Fibroblast of peridontal ligament (primary cell): ENCODE data around the gene CCDC181.
A peak's percentile ranks its signal among the peaks of the same experiment; 100 is the strongest.
"Not testable (repeated sequence)": the region's sequence is repeated elsewhere in the genome, so short reads cannot be mapped to it uniquely, and the experiment has no call there.

Experiments used
- DNase-seq: peaks from one replicate; pipeline ENCODE4 v3.0.0-alpha.2; 2010; ENCODE audit errors: extremely low read depth

The CCDC181 gene

GRCh38 chr1:169427081-169427641 is at the start of gene CCDC181:
CCDC181 (minus strand) TSS chr1:169427474; CDS start chr1:169424927, 2,547 bp downstream.
- peak; percentile 42 for DNase-seq

GRCh38 chr1:169475806-169476387 is 48.6 kb upstream of the CCDC181 start:
- DNase-seq: no peak

DNA sequence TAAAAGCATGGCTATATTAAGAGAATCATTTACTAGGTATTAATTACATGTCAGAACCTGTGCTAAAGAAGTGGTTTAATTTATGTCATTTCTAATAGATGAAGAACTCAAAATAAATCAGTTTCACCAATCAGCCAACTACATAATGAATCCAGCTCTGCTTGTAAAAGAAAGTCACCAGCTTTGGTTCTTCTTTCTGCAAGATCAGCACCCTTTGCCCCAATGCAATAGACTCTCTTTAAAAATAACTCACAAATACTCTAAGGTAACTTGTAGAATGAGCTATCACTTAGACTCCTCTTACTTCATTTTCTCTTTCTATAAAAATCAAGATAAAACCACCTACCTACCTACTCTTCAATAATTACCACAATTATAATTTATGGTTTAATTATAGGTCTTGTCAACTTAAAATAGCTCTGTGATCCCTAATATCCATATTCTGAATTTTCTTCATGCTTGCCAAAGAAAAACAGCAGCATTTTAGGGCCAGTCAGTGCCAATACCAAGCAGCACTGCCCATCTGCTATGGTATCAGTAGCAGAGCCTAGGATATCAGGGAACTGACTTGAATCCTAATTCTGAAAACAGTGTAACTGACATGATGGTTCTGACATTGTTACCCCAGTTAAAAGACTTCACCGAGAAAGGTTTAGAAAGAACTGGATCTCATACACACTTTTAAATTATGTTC is 47.2 kb upstream of the CCDC181 start:
- DNase-seq: no peak

GRCh38 chr1:169473347-169473746 is 46.1 kb upstream of the CCDC181 start:
- DNase-seq: no peak

GRCh38 chr1:169472738-169473137 is 45.5 kb upstream of the CCDC181 start:
- DNase-seq: no peak

GRCh38 chr1:169468982-169469381 is 41.7 kb upstream of the CCDC181 start:
- peak; percentile 25 for DNase-seq

GRCh38 chr1:169466259-169467230 is 39.3 kb upstream of the CCDC181 start:
- peak; percentile 73 for DNase-seq

DNA sequence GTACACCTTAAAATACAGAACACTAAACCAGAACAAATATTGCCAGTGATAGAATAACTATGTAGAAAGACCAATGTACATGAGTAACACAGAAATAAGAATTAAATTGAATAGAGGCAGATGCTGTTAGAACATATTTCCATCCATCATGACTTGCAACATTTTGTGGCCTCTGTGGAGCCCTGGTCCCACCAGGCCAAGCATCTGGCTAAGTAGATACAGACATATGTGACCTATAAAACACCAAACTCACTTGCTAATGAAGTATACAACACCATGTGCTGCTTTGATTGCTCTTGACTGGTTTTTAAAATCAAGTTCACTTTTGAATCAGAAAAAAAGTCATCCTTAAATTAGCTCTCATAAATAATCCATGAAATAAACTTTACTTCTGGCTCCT is 38.0 kb upstream of the CCDC181 start:
- no peak for DNase-seq

DNA sequence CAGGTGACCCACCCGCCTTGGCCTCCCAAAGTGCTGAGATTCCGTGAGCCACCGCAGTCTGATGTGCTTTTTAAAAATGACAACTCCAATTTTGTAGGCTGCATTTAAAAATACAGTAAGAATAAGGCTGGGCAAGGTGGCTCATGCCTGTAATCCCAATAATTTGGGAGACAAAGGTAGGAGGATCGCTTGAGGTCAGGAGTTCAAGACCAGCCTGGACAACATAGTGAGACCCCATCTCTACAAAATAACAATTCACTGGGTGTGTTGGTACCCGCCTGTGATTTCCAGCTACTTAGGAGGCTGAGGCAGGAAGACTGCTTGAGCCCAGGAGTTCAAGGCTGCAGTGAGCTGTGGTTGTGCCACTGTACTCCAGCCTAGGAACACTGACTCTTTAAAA is 35.1 kb upstream of the CCDC181 start:
- no peak for DNase-seq

- no peak for DNase-seq
These were observed 34.2 kb upstream of the CCDC181 start for GRCh38 chr1:169461390-169462000.

DNA sequence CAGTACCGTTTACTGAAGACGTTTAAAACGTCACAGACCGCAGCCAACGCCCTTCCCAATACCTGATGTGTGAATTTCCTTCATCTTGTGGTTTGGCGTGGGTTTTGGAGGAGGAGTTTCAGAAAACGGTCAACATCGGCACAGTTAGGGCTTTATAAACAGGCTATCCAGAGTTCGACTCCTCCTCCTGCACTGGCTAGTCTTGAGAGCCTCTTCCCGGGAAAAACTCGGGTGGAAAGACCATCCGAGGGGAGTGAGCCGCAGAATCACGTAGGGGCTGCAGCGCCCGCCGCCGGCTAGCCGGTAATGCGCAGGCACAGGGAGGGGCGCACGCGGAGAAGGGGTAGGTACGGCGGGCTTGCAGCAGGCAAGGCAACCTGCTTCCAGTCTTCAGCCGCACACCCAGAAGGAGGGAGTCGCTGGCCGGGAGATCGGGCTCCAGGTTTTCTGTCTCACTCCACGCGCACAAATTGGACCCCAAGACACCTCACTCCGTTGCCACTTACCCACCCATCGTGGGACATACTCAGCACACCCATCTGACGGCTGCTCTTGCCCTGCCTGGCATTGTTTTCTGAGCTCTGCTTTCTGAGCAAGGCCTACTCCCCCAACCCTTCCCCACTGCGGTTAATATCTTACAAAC is 33.0 kb upstream of the CCDC181 start:
- peak; percentile 4 for DNase-seq

GRCh38 chr1:169457443-169457842 is 30.2 kb upstream of the CCDC181 start:
- DNase-seq: no peak

GRCh38 chr1:169456029-169456428 is 28.8 kb upstream of the CCDC181 start:
- no peak for DNase-seq

GRCh38 chr1:169452921-169453320 is 25.6 kb upstream of the CCDC181 start:
- DNase-seq: no peak

GRCh38 chr1:169451218-169451824 is 24.0 kb upstream of the CCDC181 start:
- no peak for DNase-seq

- no peak for DNase-seq
These were observed 16.6 kb upstream of the CCDC181 start for GRCh38 chr1:169443923-169444322.

GRCh38 chr1:169426174-169426705 is 1.0 kb downstream of the CCDC181 start:
- DNase-seq: peak; percentile 7

GRCh38 chr1:169421309-169421708 is 6.0 kb downstream of the CCDC181 start:
- DNase-seq: no peak

- no peak for DNase-seq
These were observed 12.3 kb downstream of the CCDC181 start for GRCh38 chr1:169414952-169415351.

GRCh38 chr1:169408340-169408739 is 18.9 kb downstream of the CCDC181 start:
- not testable (repeated sequence) for DNase-seq
